ENCODE results near the gene TMEM79.

TMEM79 gene

GRCh38 chr1:156263288-156263655, 20.9 kb upstream of the TMEM79 start:
- no peak for DNase-seq (ENCODE audit: low read depth)

- no peak for DNase-seq (ENCODE audit: low read depth)
Measured at GRCh38 chr1:156266051-156266450, 18.1 kb upstream of the TMEM79 start.

DNA sequence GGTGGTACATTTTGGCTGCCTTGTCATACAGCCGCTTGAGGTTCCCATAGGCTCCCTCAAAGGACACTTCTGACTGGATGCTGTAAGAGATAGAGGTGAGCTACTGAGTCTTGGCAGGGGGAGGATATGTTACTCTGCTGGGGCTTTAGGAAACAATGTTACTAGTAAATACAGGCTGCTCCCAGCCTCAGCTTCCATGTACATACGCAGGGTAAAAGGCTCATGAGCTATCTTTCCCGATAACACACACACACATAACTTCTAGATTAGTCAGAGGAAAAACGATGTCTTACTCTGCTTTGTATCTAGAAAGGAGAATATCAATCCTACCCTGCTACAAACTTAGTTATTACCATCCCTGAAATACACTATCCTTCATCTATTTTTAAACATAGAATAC, 15.8 kb upstream of the TMEM79 start:
- DNase-seq (ENCODE audit: low read depth): no peak

GRCh38 chr1:156270314-156270713, 13.8 kb upstream of the TMEM79 start:
- DNase-seq (ENCODE audit: low read depth): no peak

DNA sequence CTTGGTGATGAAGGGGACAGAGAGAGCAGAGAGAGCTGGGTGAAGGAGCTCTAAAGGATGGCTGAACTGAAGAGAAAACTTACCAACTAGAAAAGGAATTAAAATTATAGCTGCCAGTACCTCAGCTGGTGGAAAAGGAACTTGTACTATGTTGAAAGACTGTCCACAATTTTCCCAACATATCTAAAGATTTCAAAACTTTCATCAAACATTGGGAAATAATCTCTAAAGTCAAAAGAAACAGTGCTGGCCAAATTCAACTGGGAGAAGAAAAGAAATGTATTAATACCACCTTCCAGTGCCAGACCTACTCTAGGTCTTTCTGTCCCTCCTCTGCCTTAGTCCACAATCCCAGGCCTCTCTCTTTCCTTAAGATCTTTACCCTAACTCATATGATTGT, 7.6 kb upstream of the TMEM79 start:
- no peak for DNase-seq (ENCODE audit: low read depth)

GRCh38 chr1:156276966-156277381, 7.2 kb upstream of the TMEM79 start:
- no peak for DNase-seq (ENCODE audit: low read depth)

- DNase-seq (ENCODE audit: low read depth): no peak
Measured at GRCh38 chr1:156279837-156280236, 4.3 kb upstream of the TMEM79 start.

DNA sequence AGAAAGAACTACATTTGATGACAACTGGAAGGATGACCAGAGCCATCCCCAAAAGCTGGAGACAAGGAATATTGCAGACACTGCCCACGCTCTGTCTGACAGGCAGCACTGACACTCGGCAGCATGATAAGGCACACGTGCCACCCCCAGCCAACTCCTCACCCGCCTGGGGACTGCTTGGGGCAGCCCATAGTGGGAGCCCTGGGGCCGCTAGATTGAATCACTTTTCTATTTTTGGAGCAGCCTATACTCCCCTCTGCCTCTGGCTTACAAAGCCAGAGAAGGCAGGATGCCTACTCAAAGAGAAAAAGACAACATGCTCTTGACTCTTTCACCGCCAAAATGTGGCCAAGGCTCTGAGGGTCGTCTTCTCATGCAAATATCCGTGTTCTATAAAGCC, 2.8 kb upstream of the TMEM79 start:
- DNase-seq (ENCODE audit: low read depth): no peak

DNA sequence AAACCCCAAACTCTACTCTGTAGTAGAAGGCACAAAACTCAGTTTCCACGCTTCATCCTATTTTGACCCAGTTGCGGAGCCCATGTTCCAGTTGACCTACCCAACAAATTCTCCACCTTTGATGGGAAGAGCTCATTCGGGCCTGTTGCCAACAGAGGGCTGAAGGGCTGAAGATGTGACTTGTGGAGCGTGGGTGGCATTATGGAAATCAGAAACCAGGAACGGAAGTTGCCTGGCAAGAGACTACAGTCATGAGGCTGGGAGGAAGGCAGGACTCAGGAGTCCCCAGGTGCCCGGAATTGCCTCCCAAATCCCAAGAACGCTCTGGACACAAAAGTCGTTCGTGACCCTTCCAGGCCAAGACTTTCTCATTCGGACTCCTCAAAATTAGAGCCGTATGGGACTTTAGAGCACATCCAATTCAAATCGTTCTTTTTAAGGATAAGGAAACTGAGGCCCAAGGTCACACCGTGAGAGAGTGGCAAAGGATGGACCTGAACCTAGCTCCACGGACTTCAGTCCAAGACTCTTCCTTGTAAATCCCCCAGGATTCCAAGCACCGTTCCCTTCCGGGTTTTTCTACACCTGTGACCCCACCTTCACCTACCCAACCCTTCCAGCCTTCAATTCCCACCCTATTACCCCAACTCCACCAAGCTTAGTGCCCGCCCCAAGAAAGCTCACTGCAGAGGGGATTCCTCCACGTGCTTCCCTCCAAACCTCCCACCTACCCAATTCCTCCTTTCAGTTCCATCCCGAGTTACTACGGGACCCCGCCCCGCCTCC, 2.2 kb upstream of the TMEM79 start:
- DNase-seq (ENCODE audit: low read depth): no peak

GRCh38 chr1:156282479-156283222, 1.5 kb upstream of the TMEM79 start, which contains the start of gene SMG5:
Gene SMG5, minus strand, starts transcription at chr1:156282825. Its CDS starts 145 bp downstream, at chr1:156282680.
- peak; percentile 87 for DNase-seq (ENCODE audit: low read depth)

DNA sequence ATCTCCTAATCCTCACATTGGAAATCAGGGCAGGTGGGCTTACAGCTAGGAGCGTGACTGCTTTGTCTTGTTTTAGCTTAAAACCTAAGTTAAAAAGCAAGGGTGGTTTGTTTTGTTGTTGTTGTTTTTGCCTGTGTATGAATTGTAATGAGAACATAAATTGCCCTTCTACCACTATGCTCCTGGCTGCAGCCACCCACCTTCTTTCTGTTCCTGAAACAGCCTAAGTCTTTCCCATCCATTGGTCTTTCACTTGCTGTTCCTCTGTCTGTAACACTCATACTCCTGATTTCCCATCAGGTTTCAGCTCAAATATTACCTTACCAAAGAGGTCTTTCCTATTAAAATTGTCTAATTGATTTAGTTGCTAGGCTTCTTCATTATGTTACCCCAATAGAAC, 604 bp upstream of the TMEM79 start:
- DNase-seq (ENCODE audit: low read depth): no peak

DNA sequence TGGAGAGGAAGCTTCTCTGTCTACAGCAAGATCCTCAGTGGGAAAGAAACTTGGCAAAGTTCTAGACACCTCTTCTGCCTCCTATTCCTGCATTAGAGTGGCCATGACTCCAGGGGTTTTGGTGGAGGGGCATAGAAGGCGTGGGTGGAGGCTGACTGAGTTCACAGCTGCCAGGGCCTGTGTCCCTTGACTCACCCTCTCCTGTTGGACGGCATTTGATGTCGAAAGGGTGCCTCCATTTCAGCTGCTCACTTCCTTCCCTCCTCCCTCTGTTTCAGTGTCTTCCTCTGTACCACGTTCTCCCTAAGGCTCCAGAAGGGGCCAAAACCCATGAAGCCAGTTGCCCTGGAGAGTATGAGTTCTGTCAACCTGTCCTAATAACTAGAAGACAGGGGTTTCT, 632 bp downstream of the TMEM79 start:
- no peak for DNase-seq (ENCODE audit: low read depth)

DNA sequence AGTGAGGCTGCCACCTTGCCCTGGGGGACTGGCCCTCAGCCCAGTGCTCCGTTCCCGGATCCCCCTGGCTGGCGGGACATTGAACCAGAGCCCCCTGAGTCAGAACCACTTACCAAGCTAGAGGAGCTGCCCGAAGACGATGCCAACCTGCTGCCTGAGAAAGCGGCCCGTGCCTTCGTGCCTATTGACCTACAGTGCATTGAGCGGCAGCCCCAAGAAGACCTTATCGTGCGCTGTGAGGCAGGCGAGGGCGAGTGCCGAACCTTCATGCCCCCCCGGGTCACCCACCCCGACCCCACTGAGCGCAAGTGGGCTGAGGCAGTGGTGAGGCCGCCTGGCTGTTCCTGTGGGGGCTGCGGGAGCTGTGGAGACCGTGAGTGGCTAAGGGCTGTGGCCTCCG, 1.3 kb downstream of the TMEM79 start:
- DNase-seq (ENCODE audit: low read depth): no peak

GRCh38 chr1:156286061-156286460, 1.9 kb downstream of the TMEM79 start:
- DNase-seq (ENCODE audit: low read depth): no peak

- no peak for DNase-seq (ENCODE audit: low read depth)
Measured at GRCh38 chr1:156289857-156290256, 5.7 kb downstream of the TMEM79 start.

- DNase-seq (ENCODE audit: low read depth): no peak
Measured at GRCh38 chr1:156291226-156292061, 7.3 kb downstream of the TMEM79 start.

GRCh38 chr1:156293098-156293434, 8.9 kb downstream of the TMEM79 start:
- DNase-seq (ENCODE audit: low read depth): no peak

GRCh38 chr1:156293895-156294294, 9.8 kb downstream of the TMEM79 start:
- no peak for DNase-seq (ENCODE audit: low read depth)

GRCh38 chr1:156295391-156295947, 11.3 kb downstream of the TMEM79 start, which contains the start of gene GLMP:
Gene GLMP, minus strand, starts transcription at chr1:156295679. Its CDS starts 34 bp downstream, at chr1:156295645.
- DNase-seq (ENCODE audit: low read depth): peak; percentile 41

- DNase-seq (ENCODE audit: low read depth): no peak
Measured at GRCh38 chr1:156298852-156299357, 14.8 kb downstream of the TMEM79 start, which contains the start of gene VHLL. Gene VHLL, minus strand, starts transcription at chr1:156299307. Its CDS starts 118 bp downstream, at chr1:156299189.

DNA sequence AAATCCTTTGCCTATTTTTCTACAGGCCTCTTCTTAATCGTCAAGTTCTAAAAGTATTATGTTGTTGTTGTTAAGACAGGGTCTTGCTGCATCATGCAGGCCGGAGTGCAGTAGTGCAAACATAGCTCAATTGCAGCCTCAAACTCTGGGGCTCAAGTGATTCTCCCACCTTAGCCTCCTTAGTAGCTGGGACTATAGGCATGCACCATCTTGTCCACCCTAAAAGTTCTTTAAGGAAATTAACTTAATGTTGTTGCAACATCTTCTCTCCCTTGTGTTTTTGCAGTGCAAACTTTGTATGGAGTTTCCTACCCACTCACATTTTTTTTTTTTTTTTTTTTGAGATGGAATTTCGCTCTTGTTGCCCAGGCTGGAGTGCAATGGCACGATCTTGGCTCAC, 19.1 kb downstream of the TMEM79 start:
- no peak for DNase-seq (ENCODE audit: low read depth)

GRCh38 chr1:156305215-156305614, 21.1 kb downstream of the TMEM79 start:
- no peak for DNase-seq (ENCODE audit: low read depth)
